SIG-M5 (cell line): ENCODE results near the gene TMSB10.
"Not testable (repeated sequence)": the region's sequence is repeated elsewhere in the genome, so short reads cannot be mapped to it uniquely, and the experiment has no call there.

ENCODE experiments used
- DNase-seq: peaks from one replicate; lab custom pipeline; 2025; lab: John Stamatoyannopoulos, UW

TMSB10 gene

DNA sequence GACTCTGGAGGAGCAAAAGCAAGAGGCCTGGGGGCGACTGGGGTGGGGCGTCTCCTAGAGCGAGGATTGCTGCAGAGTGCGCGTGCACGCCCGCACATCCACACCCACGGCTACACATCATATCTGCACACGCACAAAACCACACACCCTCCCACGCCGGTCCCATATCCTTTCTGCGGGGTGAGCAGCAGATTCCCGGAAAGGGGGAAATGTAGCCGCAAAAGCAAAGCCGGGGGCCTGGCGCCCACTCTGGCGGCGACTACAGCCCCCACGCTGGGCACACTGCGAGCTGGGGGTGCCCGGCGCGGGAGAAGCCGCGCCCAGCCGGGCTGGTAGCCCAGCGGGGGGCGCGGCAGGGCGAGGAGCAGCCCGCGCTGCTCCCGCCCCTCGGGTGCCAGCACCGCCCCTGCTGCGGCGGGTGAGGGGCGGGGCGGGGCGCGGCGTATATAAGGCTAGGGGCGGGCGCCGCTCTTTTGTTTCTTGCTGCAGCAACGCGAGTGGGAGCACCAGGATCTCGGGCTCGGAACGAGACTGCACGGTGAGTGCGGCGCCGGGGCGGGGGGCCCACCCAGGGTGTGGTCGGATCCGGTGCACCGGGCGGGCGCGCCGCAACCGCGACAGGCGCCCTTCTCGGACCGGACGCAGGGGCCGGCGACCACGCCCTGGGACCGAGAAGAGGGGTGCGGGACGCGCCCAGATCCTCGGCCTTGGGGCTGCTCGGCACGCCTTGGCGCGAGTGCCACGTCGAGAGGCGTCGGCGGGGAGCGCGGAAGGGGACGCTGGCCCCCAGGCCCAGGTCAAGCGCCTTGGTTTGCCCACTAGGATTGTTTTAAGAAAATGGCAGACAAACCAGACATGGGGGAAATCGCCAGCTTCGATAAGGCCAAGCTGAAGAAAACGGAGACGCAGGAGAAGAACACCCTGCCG, at the start of gene TMSB10:
Gene TMSB10, plus strand, starts transcription at position 476 of the 927 bp plus-strand sequence.
- DNase-seq: no peak

- DNase-seq: no peak
Observed at GRCh38 chr2:84855731-84856130, 49.7 kb upstream of the TMSB10 start.

DNA sequence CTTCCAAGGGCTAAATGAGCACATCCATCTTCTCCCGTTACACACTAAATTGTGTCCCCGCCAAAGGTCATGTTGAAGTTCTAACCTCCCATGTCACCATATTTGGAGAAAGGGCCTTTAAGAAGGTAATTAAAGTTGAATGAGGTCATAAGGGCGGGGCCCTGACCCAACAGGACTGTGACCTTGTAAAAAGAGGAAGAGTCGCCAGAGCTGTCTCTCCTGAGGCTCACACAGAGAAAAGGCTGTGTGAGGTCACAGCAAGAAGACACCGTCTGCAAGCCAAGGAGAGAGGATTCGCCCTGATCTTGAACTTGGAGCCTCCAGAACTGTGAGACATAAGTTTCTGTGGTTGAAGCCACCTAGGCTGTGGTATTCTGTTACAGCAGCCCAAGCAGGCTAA, 48.7 kb upstream of the TMSB10 start:
- no peak for DNase-seq

GRCh38 chr2:84857566-84857965, 47.9 kb upstream of the TMSB10 start:
- DNase-seq: no peak

GRCh38 chr2:84858123-84858522, 47.3 kb upstream of the TMSB10 start:
- DNase-seq: no peak

- no peak for DNase-seq
Observed at GRCh38 chr2:84858937-84859336, 46.5 kb upstream of the TMSB10 start.

DNA sequence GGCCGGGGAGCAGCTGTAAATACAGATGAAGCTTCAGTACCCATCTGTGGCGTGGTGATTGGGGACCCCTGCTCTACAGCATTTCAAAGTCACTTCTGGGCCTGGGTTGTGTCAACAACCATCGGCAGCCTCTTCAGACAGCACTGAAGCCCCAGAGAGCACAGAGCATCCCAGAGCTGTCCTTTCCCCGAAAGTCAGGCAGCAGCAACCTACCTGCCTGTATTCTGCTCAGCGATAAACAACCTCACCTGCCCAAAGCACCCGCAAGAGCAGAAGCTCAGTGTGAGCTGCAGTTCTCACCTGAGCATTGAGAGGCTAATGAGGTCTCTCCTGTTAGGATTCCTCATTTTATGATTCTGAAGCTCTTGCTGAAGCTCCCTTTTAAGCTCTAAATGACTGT, 43.9 kb upstream of the TMSB10 start:
- DNase-seq: no peak

DNA sequence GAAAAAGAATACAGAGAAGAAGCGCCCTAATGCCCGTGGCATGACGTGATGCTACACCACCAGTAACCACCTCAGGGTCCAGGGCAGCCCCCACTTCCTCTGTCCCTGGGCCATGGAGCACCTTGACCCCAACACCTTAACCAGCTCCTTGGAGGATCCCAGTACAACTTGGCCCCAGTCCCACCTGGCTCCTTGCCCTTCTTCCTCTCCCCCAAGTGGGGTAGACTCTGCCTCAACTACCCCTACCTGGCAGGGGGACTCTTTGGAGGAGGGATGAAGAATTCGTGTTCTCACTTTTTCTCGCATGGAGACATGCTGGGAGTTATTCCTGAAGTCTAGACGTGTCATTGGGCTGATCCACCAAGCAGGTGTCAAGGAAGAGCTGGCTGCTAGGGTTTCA, 43.5 kb upstream of the TMSB10 start:
- DNase-seq: no peak

DNA sequence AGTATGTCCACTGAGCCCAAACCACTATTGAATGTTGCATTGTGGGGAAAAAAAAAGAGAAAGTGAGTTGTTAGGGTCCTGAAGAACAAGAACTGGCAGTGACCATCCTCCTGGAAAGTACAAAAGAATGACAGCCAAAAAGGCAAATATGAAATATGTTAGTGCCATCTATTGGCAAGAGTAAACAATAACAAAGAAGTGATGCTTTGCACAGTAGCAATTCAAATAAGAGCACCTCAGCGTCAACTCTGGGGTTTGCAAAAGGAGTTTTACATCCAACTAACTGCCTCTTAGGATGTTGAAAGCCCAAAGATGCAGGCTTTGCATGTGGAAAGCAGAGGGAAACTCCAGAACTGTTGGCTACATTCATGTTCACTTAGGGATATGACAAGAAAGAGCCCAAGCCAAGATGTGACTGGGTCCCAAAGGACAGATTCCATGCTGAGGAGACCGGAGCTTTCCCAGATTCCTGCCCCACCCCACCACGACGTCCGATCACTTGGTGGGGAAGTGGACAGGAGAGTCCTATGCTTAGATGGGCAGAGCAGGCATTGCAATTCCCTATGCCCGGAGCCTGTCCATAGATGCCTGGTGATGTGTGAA, 40.2 kb upstream of the TMSB10 start:
- DNase-seq: no peak

DNA sequence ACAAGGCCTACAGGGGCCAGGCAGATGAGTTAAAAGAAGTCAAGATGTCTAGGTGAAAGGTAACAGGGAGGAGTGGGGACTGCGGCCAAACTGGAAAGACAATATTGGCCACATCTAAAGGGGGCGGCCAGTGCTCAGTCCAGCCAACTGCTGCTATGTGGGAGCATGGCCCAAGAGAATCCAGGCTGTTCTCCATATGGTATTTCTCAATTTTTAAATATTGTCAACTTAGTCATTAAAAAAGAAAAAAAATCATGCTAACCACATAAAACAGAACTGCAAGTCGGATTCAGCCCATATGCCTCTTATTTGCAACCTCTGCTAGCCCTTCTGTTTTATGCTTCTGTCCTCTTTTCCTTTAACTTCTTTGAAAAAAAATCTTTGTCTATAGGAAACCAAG, 39.3 kb upstream of the TMSB10 start:
- DNase-seq: no peak

- DNase-seq: not testable (repeated sequence)
Observed at GRCh38 chr2:84868327-84868726, 37.1 kb upstream of the TMSB10 start.

DNA sequence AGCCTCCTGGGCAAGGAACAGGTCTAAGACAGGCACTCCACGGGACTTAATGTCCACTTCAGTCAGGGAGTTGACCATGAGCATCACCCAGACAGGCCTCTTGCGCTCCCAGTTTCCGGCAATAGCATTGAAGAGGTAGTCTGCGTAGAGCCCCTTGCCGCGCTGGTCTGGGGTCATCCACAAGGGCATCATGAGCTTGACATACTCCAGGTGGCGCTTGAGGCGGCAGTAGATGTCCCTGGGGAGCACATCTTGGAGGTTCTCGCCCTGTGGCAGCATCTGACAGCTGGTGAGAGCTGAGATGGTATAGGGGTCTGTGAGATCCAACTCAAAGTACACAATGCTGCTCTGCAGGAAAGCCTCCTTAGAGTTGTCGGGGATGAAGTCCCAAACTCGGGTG, 35.1 kb upstream of the TMSB10 start:
- no peak for DNase-seq

GRCh38 chr2:84872691-84873090, 32.8 kb upstream of the TMSB10 start:
- DNase-seq: not testable (repeated sequence)

GRCh38 chr2:84873350-84873749, 32.1 kb upstream of the TMSB10 start:
- DNase-seq: no peak

- DNase-seq: no peak
Observed at GRCh38 chr2:84874381-84875212, 30.9 kb upstream of the TMSB10 start.

DNA sequence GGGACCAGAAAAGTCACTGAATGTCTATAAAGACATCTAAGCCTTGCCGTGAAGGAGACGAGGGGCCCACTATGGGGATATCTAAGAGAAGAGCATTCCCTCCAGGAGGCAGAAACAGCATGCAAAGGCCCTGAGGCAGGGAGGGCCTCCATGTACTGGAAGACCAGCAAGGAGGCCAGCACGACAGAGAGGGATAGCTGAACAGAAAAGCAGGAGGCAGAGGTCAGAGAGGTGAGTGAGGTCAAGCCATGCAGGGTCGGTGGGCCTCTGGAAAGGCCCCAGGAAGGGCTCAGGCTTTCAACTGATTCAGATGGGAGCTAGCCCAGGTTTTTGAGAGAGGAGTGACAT, 30.3 kb upstream of the TMSB10 start:
- DNase-seq: no peak

- not testable (repeated sequence) for DNase-seq
Observed at GRCh38 chr2:84875619-84876018, 29.8 kb upstream of the TMSB10 start.

GRCh38 chr2:84876369-84876768, 29.1 kb upstream of the TMSB10 start:
- no peak for DNase-seq

DNA sequence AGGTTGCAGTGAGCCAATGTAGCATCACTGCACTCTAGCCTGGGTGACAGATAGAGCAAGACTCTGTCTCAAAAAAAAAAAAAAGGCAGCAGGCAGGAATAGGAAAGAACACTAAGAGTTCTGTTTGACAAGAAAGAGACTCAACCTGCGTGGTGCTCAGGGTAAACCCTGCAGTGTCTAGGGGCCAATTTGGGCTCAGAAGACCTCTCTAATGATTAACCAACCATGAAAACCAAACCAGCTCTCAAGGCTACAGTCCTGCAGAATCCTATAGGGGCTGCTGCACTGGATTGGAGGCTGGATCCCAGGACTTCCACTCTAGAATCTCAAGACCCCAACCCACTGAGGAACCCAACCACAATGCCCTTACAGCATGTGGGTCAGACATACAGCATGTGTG, 27.0 kb upstream of the TMSB10 start:
- no peak for DNase-seq

DNA sequence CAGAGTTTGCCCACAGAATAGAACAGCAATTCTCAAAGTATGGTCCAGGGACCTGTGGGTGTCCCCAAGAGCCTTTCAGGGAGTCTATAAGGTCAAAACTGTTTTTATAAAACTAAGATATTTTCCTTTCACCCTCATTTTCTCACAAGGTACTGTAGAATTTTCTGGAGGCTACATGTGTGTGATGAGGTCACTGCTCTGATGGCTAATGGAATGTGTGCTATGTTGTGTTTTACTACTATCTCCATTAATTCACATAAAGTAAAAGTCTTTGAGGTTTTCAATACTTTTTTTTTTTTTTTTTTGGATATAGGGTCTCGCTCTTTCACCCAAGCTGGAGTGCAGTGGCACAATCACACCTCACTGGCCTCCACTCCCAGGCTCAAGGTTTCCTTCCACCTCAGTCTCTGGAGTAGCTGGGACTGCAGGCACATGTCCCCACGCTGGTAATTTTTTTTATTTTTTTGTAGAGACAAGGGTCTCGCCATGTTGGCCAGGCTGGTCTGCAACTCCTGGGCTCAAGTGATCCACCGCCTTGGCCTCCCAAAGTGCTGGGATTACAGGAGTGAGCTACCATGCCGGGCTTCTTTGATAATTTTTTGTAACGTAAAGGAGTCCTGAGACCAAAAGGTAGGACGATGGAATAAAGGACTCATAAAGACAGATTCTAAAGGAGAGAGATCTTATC, 26.4 kb upstream of the TMSB10 start:
- no peak for DNase-seq

DNA sequence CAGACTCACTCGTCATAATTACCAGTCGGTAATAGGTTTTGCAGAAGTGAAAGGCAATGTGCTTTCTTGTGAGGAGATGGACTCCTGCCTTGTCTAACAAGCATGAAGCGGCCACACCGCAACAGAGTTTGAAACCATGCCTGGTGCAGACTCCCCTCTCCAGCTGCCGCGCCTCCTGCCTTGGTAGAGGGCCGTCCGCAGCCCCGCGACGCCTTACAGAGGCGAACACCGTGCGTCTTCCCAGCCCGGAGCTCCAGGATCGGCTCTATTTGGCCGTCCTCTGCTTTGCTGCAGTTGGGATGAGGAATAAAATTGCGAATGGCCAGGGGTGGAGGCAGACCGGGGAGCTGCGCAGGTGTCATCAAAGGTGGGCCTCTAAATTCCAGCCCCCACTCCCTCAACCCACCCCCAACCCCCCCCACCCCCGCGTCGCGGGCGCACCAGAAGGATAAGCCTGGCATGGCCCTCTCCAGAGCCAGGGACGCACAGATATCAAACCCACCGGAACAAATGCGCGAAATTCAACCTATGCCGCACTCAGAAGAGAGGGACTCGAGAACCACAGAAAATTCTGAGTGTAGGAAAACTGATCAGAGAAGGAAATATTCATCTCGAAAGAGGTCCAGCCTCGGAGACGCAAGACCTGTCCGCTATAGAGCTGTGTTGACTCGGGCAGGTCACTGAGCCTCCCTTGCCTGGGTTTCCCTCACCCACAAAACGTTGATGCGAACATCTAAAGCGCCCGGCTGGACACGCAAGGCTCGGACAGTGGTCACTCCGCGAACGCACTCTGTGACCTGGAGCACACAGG, 25.7 kb upstream of the TMSB10 start:
- DNase-seq: no peak

DNA sequence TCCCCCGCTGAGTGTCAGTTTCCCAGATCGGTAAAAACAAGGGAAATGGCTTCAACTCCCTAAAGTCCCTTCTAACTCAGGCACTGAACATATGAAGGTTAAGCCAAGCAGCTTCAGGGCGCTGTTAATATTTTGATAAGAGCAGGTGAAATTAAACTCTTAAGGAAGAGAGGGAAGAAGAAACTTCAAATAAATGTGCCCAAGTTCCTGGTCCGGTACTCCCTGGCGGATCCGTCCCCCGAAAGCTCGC, 25.1 kb upstream of the TMSB10 start:
- DNase-seq: no peak
